Neural cell (in vitro differentiated cells): ENCODE measurements around the gene IMMP2L. TPM values are rescaled to one million over a fixed set of nuclear protein-coding genes. Genes with fewer than 3 reads are reported as not detected.

Experiments
- H2AFZ ChIP-seq: fragments of 200-600, 300-800 bp; sonication (generic), shearing (Covaris generic); 2 replicates; pipeline ENCODE4 v1.6.0; 2014; ENCODE audit warnings: low read depth, mild to moderate bottlenecking, antibody characterized with exemption, low read length, moderate library complexity
- H3F3A ChIP-seq: fragments of 200-600 bp; shearing (Covaris generic); 2 replicates; pipeline ENCODE4 v1.6.1; 2016; ENCODE audit warnings: mild to moderate bottlenecking, moderate library complexity, mixed read lengths, antibody characterized with exemption, low read length; ENCODE audit not compliant: insufficient read depth, poor library complexity, severe bottlenecking
- H3K27ac ChIP-seq: fragments of 200-600, 300-800 bp; sonication (generic), shearing (Covaris generic); 2 replicates; pipeline ENCODE4 v1.5.1; 2014; ENCODE audit warnings: mild to moderate bottlenecking, low read length, moderate library complexity
- H3K27me3 ChIP-seq: fragments of 300-800, 200-600 bp; sonication (generic), shearing (Covaris generic); 2 replicates; pipeline ENCODE4 v1.6.0; 2014; ENCODE audit warnings: mild to moderate bottlenecking, low read depth, low read length, moderate library complexity; ENCODE audit not compliant: insufficient read depth
- H3K36me3 ChIP-seq: fragments of 300-800, 200-600 bp; sonication (generic), shearing (Covaris generic); 2 replicates; pipeline ENCODE4 v1.5.1; 2014; ENCODE audit warnings: mild to moderate bottlenecking, antibody characterized with exemption, low read length, moderate library complexity; ENCODE audit not compliant: insufficient read depth
- H3K4me2 ChIP-seq: fragments of 300-800, 200-600 bp; sonication (generic), shearing (Covaris generic); 2 replicates; pipeline ENCODE4 v1.6.0; 2014; ENCODE audit warnings: mild to moderate bottlenecking, low read length
- H3K4me3 ChIP-seq: fragments of 300-800, 200-600 bp; sonication (generic), shearing (Covaris generic); 2 replicates; pipeline ENCODE4 v1.5.1; 2014; ENCODE audit warnings: mild to moderate bottlenecking, low read length, moderate library complexity
- H3K79me2 ChIP-seq: fragments of 200-600 bp; shearing (Covaris generic); replicated peaks from 2 replicates; pipeline ENCODE4 v1.6.0; 2014; ENCODE audit warnings: mild to moderate bottlenecking, low read length, moderate library complexity; ENCODE audit not compliant: insufficient read depth
- H3K9ac ChIP-seq: fragments of 300-800, 200-600 bp; sonication (generic), shearing (Covaris generic); 2 replicates; pipeline ENCODE4 v1.6.1; 2016; ENCODE audit warnings: mild to moderate bottlenecking, low read length, mixed read lengths
- H3K9me2 ChIP-seq: fragments of 200-600 bp; shearing (Covaris generic); 2 replicates; pipeline ENCODE4 v1.6.1; 2016; ENCODE audit warnings: mild to moderate bottlenecking, low read length, mixed read lengths; ENCODE audit not compliant: insufficient read depth
- H3K9me3 ChIP-seq: fragments of 200-600, 300-800 bp; sonication (generic), shearing (Covaris generic); 2 replicates; pipeline ENCODE4 v1.6.1; 2016; ENCODE audit warnings: mild to moderate bottlenecking, mixed run types, low read length, moderate library complexity, mixed read lengths
- H4K20me1 ChIP-seq: fragments of 200-600 bp; shearing (Covaris generic); 2 replicates; pipeline ENCODE4 v1.6.1; 2016; ENCODE audit warnings: mild to moderate bottlenecking, mixed run types; ENCODE audit not compliant: insufficient read depth
- EP300 ChIP-seq: fragments of 450-650 bp; conservative IDR thresholded peaks from 2 replicates; pipeline ENCODE4 v1.6.1; 2014; ENCODE audit warnings: antibody characterized with exemption, mild to moderate bottlenecking, moderate library complexity; ENCODE audit not compliant: poor library complexity, severe bottlenecking
- EZH2 ChIP-seq: fragments of 200-600, 300-800 bp; shearing (Covaris generic), sonication (generic); IDR thresholded peaks from 2 replicates; pipeline ENCODE4 v1.6.1; 2014; ENCODE audit warnings: antibody characterized with exemption, low read length, borderline replicate concordance, mild to moderate bottlenecking; ENCODE audit not compliant: insufficient read depth, poor library complexity, severe bottlenecking
- MXI1 ChIP-seq: fragments of 450-650 bp; conservative IDR thresholded peaks from 2 replicates; pipeline ENCODE4 v1.6.1; 2014; ENCODE audit warnings: antibody characterized with exemption, mild to moderate bottlenecking; ENCODE audit not compliant: poor library complexity, severe bottlenecking
- POLR2AphosphoS5 ChIP-seq: IDR thresholded peaks from 2 replicates; pipeline ENCODE4 v1.6.1; 2012
- RAD21 ChIP-seq: fragments of 450-650 bp; conservative IDR thresholded peaks from 2 replicates; pipeline ENCODE4 v1.6.1; 2014; ENCODE audit warnings: antibody characterized with exemption, mild to moderate bottlenecking, moderate library complexity
- SMC3 ChIP-seq: fragments of 450-650 bp; conservative IDR thresholded peaks from 2 replicates; pipeline ENCODE4 v1.6.1; 2014; ENCODE audit warnings: antibody characterized with exemption, mild to moderate bottlenecking, moderate library complexity; ENCODE audit not compliant: poor library complexity
- TAF1 ChIP-seq: IDR thresholded peaks from 2 replicates; pipeline ENCODE4 v1.6.1; 2012; ENCODE audit warnings: low read depth
- polyA plus RNA-seq: library from polyadenylated mRNA; depleted of rRNA; stranded (reverse); fragments of >200 nt; gene quantifications from 2 replicates; pipeline ENCODE4 v1.2.3, GENCODE V29; 2014
- TF ChIP-seq, protein P1 (sequence below): IDR thresholded peaks from 2 replicates; pipeline ENCODE4 v1.6.1; 2012; ENCODE audit warnings: borderline replicate concordance
- TF ChIP-seq, protein P2 (sequence below): fragments of 450-650 bp; IDR thresholded peaks from 2 replicates; pipeline ENCODE4 v1.5.1; 2014; ENCODE audit warnings: antibody characterized with exemption, mild to moderate bottlenecking, moderate library complexity; ENCODE audit not compliant: poor library complexity, severe bottlenecking

Gene IMMP2L
- polyA plus RNA-seq, 1 donor from 2014 or later: 9.7 TPM

DNA sequence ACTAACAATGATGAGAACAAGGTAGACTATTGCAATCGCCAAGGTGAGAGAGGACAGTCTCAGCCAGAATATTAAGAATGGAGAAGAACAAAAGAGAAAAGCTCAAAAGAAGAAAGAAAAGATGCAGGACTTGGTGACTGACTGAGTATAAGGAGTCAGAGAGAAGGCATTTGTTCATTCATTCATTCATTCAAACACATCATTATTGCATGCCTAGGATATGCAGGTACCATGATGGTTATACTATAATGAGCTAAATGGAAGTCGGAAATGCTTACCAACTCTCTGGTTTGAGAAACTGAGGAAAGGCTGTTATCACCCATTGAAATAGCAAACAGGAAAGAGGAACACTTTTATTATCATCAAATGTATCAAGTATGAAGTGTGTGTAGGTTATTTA, 180.7 kb downstream of the IMMP2L start:
- Histone ChIP-seq H3K36me3 (no peaks in the 10 kb centered on the region), H3K4me3 (no peak overlapping the region), H3F3A (no peaks in the 10 kb centered on the region), H3K27ac (no peak overlapping the region), H3K79me2 (no peaks in the 10 kb centered on the region), H4K20me1 (no peaks in the 10 kb centered on the region), H3K9me2 (no peaks in the 10 kb centered on the region), H3K4me2 (no peak overlapping the region), H2AFZ (no peak overlapping the region), H3K27me3 (no peaks in the 10 kb centered on the region), H3K9me3 (no peaks in the 10 kb centered on the region), H3K9ac (no peak overlapping the region)
- TF ChIP-seq POLR2AphosphoS5 (no peak), EP300 (no peak), TAF1 (no peak), RAD21 (no peak), MXI1 (no peak), SMC3 (no peak), EZH2 (no peak)
- TF ChIP-seq, protein P1, sequence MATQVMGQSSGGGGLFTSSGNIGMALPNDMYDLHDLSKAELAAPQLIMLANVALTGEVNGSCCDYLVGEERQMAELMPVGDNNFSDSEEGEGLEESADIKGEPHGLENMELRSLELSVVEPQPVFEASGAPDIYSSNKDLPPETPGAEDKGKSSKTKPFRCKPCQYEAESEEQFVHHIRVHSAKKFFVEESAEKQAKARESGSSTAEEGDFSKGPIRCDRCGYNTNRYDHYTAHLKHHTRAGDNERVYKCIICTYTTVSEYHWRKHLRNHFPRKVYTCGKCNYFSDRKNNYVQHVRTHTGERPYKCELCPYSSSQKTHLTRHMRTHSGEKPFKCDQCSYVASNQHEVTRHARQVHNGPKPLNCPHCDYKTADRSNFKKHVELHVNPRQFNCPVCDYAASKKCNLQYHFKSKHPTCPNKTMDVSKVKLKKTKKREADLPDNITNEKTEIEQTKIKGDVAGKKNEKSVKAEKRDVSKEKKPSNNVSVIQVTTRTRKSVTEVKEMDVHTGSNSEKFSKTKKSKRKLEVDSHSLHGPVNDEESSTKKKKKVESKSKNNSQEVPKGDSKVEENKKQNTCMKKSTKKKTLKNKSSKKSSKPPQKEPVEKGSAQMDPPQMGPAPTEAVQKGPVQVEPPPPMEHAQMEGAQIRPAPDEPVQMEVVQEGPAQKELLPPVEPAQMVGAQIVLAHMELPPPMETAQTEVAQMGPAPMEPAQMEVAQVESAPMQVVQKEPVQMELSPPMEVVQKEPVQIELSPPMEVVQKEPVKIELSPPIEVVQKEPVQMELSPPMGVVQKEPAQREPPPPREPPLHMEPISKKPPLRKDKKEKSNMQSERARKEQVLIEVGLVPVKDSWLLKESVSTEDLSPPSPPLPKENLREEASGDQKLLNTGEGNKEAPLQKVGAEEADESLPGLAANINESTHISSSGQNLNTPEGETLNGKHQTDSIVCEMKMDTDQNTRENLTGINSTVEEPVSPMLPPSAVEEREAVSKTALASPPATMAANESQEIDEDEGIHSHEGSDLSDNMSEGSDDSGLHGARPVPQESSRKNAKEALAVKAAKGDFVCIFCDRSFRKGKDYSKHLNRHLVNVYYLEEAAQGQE: no peak
- TF ChIP-seq, protein P2, sequence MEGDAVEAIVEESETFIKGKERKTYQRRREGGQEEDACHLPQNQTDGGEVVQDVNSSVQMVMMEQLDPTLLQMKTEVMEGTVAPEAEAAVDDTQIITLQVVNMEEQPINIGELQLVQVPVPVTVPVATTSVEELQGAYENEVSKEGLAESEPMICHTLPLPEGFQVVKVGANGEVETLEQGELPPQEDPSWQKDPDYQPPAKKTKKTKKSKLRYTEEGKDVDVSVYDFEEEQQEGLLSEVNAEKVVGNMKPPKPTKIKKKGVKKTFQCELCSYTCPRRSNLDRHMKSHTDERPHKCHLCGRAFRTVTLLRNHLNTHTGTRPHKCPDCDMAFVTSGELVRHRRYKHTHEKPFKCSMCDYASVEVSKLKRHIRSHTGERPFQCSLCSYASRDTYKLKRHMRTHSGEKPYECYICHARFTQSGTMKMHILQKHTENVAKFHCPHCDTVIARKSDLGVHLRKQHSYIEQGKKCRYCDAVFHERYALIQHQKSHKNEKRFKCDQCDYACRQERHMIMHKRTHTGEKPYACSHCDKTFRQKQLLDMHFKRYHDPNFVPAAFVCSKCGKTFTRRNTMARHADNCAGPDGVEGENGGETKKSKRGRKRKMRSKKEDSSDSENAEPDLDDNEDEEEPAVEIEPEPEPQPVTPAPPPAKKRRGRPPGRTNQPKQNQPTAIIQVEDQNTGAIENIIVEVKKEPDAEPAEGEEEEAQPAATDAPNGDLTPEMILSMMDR: no peak

DNA sequence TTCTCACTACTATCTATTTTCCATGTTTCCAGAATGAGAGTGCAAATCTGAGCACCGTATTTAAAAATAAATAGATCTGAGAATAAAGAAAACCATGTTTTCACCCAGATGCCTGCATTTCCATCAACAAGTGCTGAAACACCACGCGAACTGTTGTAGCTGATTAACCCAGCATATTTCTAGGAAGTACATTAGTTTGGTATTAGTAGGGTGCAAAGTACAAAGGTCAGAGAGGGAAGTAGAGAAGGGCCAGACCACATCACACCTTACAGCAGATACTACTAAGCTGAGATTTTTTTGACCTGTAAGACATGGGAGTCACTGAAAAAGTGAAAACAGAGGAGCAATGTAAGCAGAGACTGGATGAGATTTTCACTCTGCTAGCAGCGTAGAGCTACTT, 181.3 kb downstream of the IMMP2L start:
- no peak overlapping the region for H3K4me2 ChIP-seq
- no peaks in the 10 kb centered on the region for H3K79me2 ChIP-seq
- no peaks in the 10 kb centered on the region for H3K36me3 ChIP-seq
- no peak overlapping the region for H3K9ac ChIP-seq
- H2AFZ ChIP-seq: no peak overlapping the region
- H3K4me3 ChIP-seq: no peak overlapping the region
- H3K9me2 ChIP-seq: no peaks in the 10 kb centered on the region
- no peak overlapping the region for H3K27ac ChIP-seq
- no peaks in the 10 kb centered on the region for H3K27me3 ChIP-seq
- TF ChIP-seq POLR2AphosphoS5 (no peak), RAD21 (no peak), SMC3 (no peak), EP300 (no peak), TAF1 (no peak), MXI1 (no peak), EZH2 (no peak)
- TF ChIP-seq, protein P2: no peak
- TF ChIP-seq, protein P1: no peak
- H3F3A ChIP-seq: no peaks in the 10 kb centered on the region
- H3K9me3 ChIP-seq: no peaks in the 10 kb centered on the region
- no peaks in the 10 kb centered on the region for H4K20me1 ChIP-seq
